HepG2 (cell line): ENCODE measurements around the gene MTO1.

Experiments
- ADNP ChIP-seq: sonication (generic); formaldehyde crosslinking; IDR thresholded peaks from 2 replicates; pipeline ENCODE4 v1.4.0; 2020; ENCODE audit warnings: missing genetic modification reagents
- AGO2 ChIP-seq: fragments of 200-400 bp; formaldehyde crosslinking; optimal IDR thresholded peaks from 2 replicates; pipeline ENCODE3; 2017; ENCODE audit warnings: mild to moderate bottlenecking, low read depth, low read length, moderate library complexity
- CBX2 ChIP-seq, 2 experiments: fragments of 200-600 bp in 1 of 2; sonication (generic); formaldehyde crosslinking in 1 of 2; IDR thresholded peaks; 2 replicates each; pipeline versions ENCODE4 v1.7.0 to v1.8.1; 2018 to 2022; ENCODE audit warnings: low read depth in 2 of 2, low read length in 1 of 2, mild to moderate bottlenecking in 1 of 2, missing genetic modification reagents in 1 of 2
- CTCF ChIP-seq: sonication (generic); formaldehyde crosslinking; IDR thresholded peaks from 2 replicates; pipeline ENCODE4 v1.5.0; 2020; ENCODE audit warnings: mild to moderate bottlenecking, missing genetic modification reagents, moderate library complexity
- HINFP ChIP-seq: sonication (generic); formaldehyde crosslinking; IDR thresholded peaks from 2 replicates; pipeline ENCODE4 v1.4.0; 2020; ENCODE audit warnings: low read depth, mild to moderate bottlenecking, missing genetic modification reagents
- POLR2A ChIP-seq, 2 experiments: IDR thresholded peaks; 2 replicates each; pipeline ENCODE4 v1.6.1; 2011; ENCODE audit warnings: low read depth in 2 of 2, low read length in 2 of 2, mild to moderate bottlenecking in 1 of 2, moderate library complexity in 1 of 2; ENCODE audit not compliant: insufficient read depth in 1 of 2
- RBFOX2 ChIP-seq: fragments of 200-400 bp; formaldehyde crosslinking; IDR thresholded peaks from 2 replicates; pipeline ENCODE4 v1.6.1; 2017; ENCODE audit warnings: low read depth, mild to moderate bottlenecking, low read length
- RNF2 ChIP-seq: fragments of 450-650 bp; conservative IDR thresholded peaks from 2 replicates; pipeline ENCODE4 v1.6.1; 2016; ENCODE audit warnings: low read depth
- SIN3B ChIP-seq: fragments of 150-350 bp; IDR thresholded peaks from 2 replicates; pipeline ENCODE4 v1.6.1; 2014; ENCODE audit warnings: low read length
- ZNF235 ChIP-seq: sonication (generic); formaldehyde crosslinking; IDR thresholded peaks from 2 replicates; pipeline ENCODE4 v1.8.1; 2023; ENCODE audit warnings: mild to moderate bottlenecking, missing genetic modification reagents, borderline replicate concordance
- ZNF253 ChIP-seq: sonication (generic); formaldehyde crosslinking; IDR thresholded peaks from 2 replicates; pipeline ENCODE4 v1.8.0; 2022; ENCODE audit warnings: mild to moderate bottlenecking, missing genetic modification reagents, borderline replicate concordance
- ZNF331 ChIP-seq: sonication (generic); formaldehyde crosslinking; IDR thresholded peaks from 2 replicates; pipeline ENCODE4 v1.4.0; 2020; ENCODE audit warnings: missing genetic modification reagents
- ZNF644 ChIP-seq: IDR thresholded peaks from 2 replicates; pipeline ENCODE4 v1.6.1; 2016; ENCODE audit warnings: low read depth

- TF ChIP-seq RNF2 (no peak), ZNF235 (CRISPR knock-in tag) (no peak), SIN3B (no peak), ZNF644 (CRISPR knock-in tag) (no peak), ZNF331 (no peak), ADNP (no peak), CTCF (no peak), POLR2A (IDR thresholded peaks at IDR 0.05; ENCODE audit: insufficient read depth in 1 of 2, low read depth in 2 of 2, low read length in 2 of 2) (no peak), AGO2 (no peak), ZNF253 (CRISPR knock-in tag) (no peak), RBFOX2 (no peak), CBX2 (IDR thresholded peaks at IDR 0.05; ENCODE audit: low read depth, low read length) (no peak), CBX2 (CRISPR knock-in tag; IDR thresholded peaks at IDR 0.05; ENCODE audit: low read depth) (no peak), HINFP (no peak)
Measured at GRCh38 chr6:73452107-73452461, 9.5 kb upstream of the MTO1 start, which contains the start of gene CGAS.
